HG03432 (cell line): ENCODE data around the gene TP53AIP1.
A peak's percentile ranks its signal among the peaks of the same experiment; 100 is the strongest.

Experiments used
- ATAC-seq: cut with Tn5 transposase; IDR thresholded peaks from one replicate; pipeline ENCODE4 v1.9.1; 2021; ENCODE audit warnings: mild to moderate bottlenecking, moderate library complexity; ENCODE audit not compliant: unreplicated experiment

TP53AIP1 gene

GRCh38 chr11:128892866-128893565 is 49.7 kb downstream of the TP53AIP1 start:
- ATAC-seq: no peak

GRCh38 chr11:128891913-128892398 is 50.7 kb downstream of the TP53AIP1 start:
- no peak for ATAC-seq

- peak; percentile 24 for ATAC-seq
These were observed 51.9 kb downstream of the TP53AIP1 start, which contains the start of gene KCNJ5 for GRCh38 chr11:128890543-128891368. KCNJ5 (plus strand) TSS chr11:128891356; CDS start chr11:128911274, 19,918 bp downstream.

- ATAC-seq: peak; percentile 2
These were observed 52.5 kb downstream of the TP53AIP1 start for GRCh38 chr11:128890216-128890542.

- no peak for ATAC-seq
These were observed 52.9 kb downstream of the TP53AIP1 start for GRCh38 chr11:128889657-128890213.

GRCh38 chr11:128888034-128888985 is 54.4 kb downstream of the TP53AIP1 start:
- no peak for ATAC-seq

GRCh38 chr11:128886406-128887124 is 56.1 kb downstream of the TP53AIP1 start:
- ATAC-seq: peak; percentile 54
